OCI-M2 (cell line): ENCODE results near the gene LPCAT3.

Experiments
- DNase-seq: peaks from one replicate; lab custom pipeline; 2025; ENCODE audit not compliant: unreplicated experiment; lab: John Stamatoyannopoulos, UW

LPCAT3 gene

GRCh38 chr12:6941267-6941666 lies 77.0 kb downstream of the LPCAT3 start:
- DNase-seq, result no peak

GRCh38 chr12:6939191-6939540 lies 79.1 kb downstream of the LPCAT3 start:
- no peak for DNase-seq

GRCh38 chr12:6938353-6939190 lies 79.7 kb downstream of the LPCAT3 start:
- no peak for DNase-seq

- peak; percentile 53 for DNase-seq
These were observed 80.6 kb downstream of the LPCAT3 start for GRCh38 chr12:6937481-6938352.

GRCh38 chr12:6936636-6937480 lies 81.4 kb downstream of the LPCAT3 start:
- no peak for DNase-seq

- no peak for DNase-seq
These were observed 82.1 kb downstream of the LPCAT3 start for GRCh38 chr12:6936194-6936635.

- DNase-seq, result no peak
These were observed 82.7 kb downstream of the LPCAT3 start for GRCh38 chr12:6935371-6936193.

GRCh38 chr12:6934110-6934509 lies 84.2 kb downstream of the LPCAT3 start:
- DNase-seq, result no peak

- no peak for DNase-seq
These were observed 85.5 kb downstream of the LPCAT3 start for GRCh38 chr12:6932766-6933165.

GRCh38 chr12:6929466-6930452 lies 88.5 kb downstream of the LPCAT3 start:
- DNase-seq, result no peak

- DNase-seq, result no peak
These were observed 89.4 kb downstream of the LPCAT3 start for GRCh38 chr12:6928703-6929407.

- no peak for DNase-seq
These were observed 90.1 kb downstream of the LPCAT3 start for GRCh38 chr12:6928022-6928702.

GRCh38 chr12:6927379-6928021 lies 90.8 kb downstream of the LPCAT3 start, which contains the start of gene ATN1:
TSS of gene ATN1 (plus strand) at chr12:6927959. CDS start at chr12:6934002, 6,043 bp downstream.
- DNase-seq, result no peak
